HG03196 (cell line): ENCODE measurements around the gene DCTN1.

ENCODE experiments used
- ATAC-seq: cut with Tn5 transposase; IDR thresholded peaks from one replicate; pipeline ENCODE4 v1.9.1; 2021; ENCODE audit not compliant: unreplicated experiment

Gene DCTN1

GRCh38 chr2:74414441-74414840 is 34.3 kb upstream of the DCTN1 start:
- no peak for ATAC-seq

- no peak for ATAC-seq
Measured at GRCh38 chr2:74413001-74413698, 33.0 kb upstream of the DCTN1 start.

GRCh38 chr2:74407682-74408081 is 27.6 kb upstream of the DCTN1 start:
- ATAC-seq = no peak

- no peak for ATAC-seq
Measured at GRCh38 chr2:74406035-74406434, 25.9 kb upstream of the DCTN1 start.

GRCh38 chr2:74401891-74402290 is 21.8 kb upstream of the DCTN1 start:
- no peak for ATAC-seq

- ATAC-seq = no peak
Measured at GRCh38 chr2:74399785-74400184, 19.7 kb upstream of the DCTN1 start.

- ATAC-seq = no peak
Measured at GRCh38 chr2:74396149-74396548, 16.0 kb upstream of the DCTN1 start.

GRCh38 chr2:74393525-74393924 is 13.4 kb upstream of the DCTN1 start:
- no peak for ATAC-seq

GRCh38 chr2:74392449-74392743 is 12.3 kb upstream of the DCTN1 start:
- ATAC-seq = no peak

GRCh38 chr2:74391580-74392448 is 11.7 kb upstream of the DCTN1 start:
- ATAC-seq = peak; percentile 66

GRCh38 chr2:74391209-74391579 is 11.1 kb upstream of the DCTN1 start:
- ATAC-seq = peak; percentile 12

- no peak for ATAC-seq
Measured at GRCh38 chr2:74390606-74391005, 10.5 kb upstream of the DCTN1 start.

GRCh38 chr2:74387346-74387745 is 7.2 kb upstream of the DCTN1 start:
- ATAC-seq = no peak

GRCh38 chr2:74385396-74385795 is 5.3 kb upstream of the DCTN1 start:
- no peak for ATAC-seq

GRCh38 chr2:74384051-74384450 is 3.9 kb upstream of the DCTN1 start:
- no peak for ATAC-seq

- ATAC-seq = no peak
Measured at GRCh38 chr2:74383254-74383653, 3.1 kb upstream of the DCTN1 start.

GRCh38 chr2:74381751-74382150 is 1.6 kb upstream of the DCTN1 start:
- ATAC-seq = no peak

- ATAC-seq = no peak
Measured at GRCh38 chr2:74378007-74378406, 2.1 kb downstream of the DCTN1 start.

- no peak for ATAC-seq
Measured at GRCh38 chr2:74375838-74376237, 4.3 kb downstream of the DCTN1 start.

GRCh38 chr2:74374509-74375205 is 5.5 kb downstream of the DCTN1 start:
- ATAC-seq = no peak

- no peak for ATAC-seq
Measured at GRCh38 chr2:74373985-74374384, 6.1 kb downstream of the DCTN1 start.

GRCh38 chr2:74373221-74373676 is 6.9 kb downstream of the DCTN1 start:
- no peak for ATAC-seq
